ENCODE results near the gene PRR5L.

The PRR5L gene

GRCh38 chr11:36405585-36406367, 109.7 kb downstream of the PRR5L start:
- no peak for DNase-seq
- in situ Hi-C loops (cut with HindIII; ENCODE audit: low pct_ligation_motif_present, low pct_unique_long_range_greater_than_20kb, low sequenced_read_pairs) = no loop called here

- DNase-seq = no peak
- in situ Hi-C loops (cut with HindIII; ENCODE audit: low pct_ligation_motif_present, low pct_unique_long_range_greater_than_20kb, low sequenced_read_pairs) = no loop called here
Measured at GRCh38 chr11:36407356-36407755, 111.3 kb downstream of the PRR5L start.

- in situ Hi-C loops (cut with HindIII; ENCODE audit: low pct_ligation_motif_present, low pct_unique_long_range_greater_than_20kb, low sequenced_read_pairs) = no loop called here
Measured at GRCh38 chr11:36408498-36409136, 112.5 kb downstream of the PRR5L start.

GRCh38 chr11:36409152-36409816, 113.2 kb downstream of the PRR5L start:
- in situ Hi-C loops (cut with HindIII; ENCODE audit: low pct_ligation_motif_present, low pct_unique_long_range_greater_than_20kb, low sequenced_read_pairs) = no loop called here
- no peak for DNase-seq

More at GRCh38 chr11:36408498-36409136, 112.5 kb downstream of the PRR5L start:
- DNase-seq = no peak

GRCh38 chr11:36411202-36411640, 115.1 kb downstream of the PRR5L start:
- no peak for DNase-seq

GRCh38 chr11:36412781-36413383, 116.8 kb downstream of the PRR5L start:
- in situ Hi-C loops (cut with HindIII; ENCODE audit: low pct_ligation_motif_present, low pct_unique_long_range_greater_than_20kb, low sequenced_read_pairs) = no loop called here

More at GRCh38 chr11:36411202-36411640, 115.1 kb downstream of the PRR5L start:
- in situ Hi-C loops (cut with HindIII; ENCODE audit: low pct_ligation_motif_present, low pct_unique_long_range_greater_than_20kb, low sequenced_read_pairs) = no loop called here

GRCh38 chr11:36417154-36417553, 121.1 kb downstream of the PRR5L start:
- no peak for DNase-seq
- in situ Hi-C loops (cut with HindIII; ENCODE audit: low pct_ligation_motif_present, low pct_unique_long_range_greater_than_20kb, low sequenced_read_pairs) = no loop called here

More at GRCh38 chr11:36412781-36413383, 116.8 kb downstream of the PRR5L start:
- DNase-seq = no peak

- in situ Hi-C loops (cut with HindIII; ENCODE audit: low pct_ligation_motif_present, low pct_unique_long_range_greater_than_20kb, low sequenced_read_pairs) = no loop called here
- no peak for DNase-seq
Measured at GRCh38 chr11:36419791-36420424, 123.8 kb downstream of the PRR5L start.

GRCh38 chr11:36421546-36422155, 125.6 kb downstream of the PRR5L start:
- in situ Hi-C loops (cut with HindIII; ENCODE audit: low pct_ligation_motif_present, low pct_unique_long_range_greater_than_20kb, low sequenced_read_pairs) = no loop called here
- DNase-seq = no peak

- no peak for DNase-seq
- in situ Hi-C loops (cut with HindIII; ENCODE audit: low pct_ligation_motif_present, low pct_unique_long_range_greater_than_20kb, low sequenced_read_pairs) = no loop called here
Measured at GRCh38 chr11:36425561-36426081, 129.5 kb downstream of the PRR5L start.

GRCh38 chr11:36426226-36426848, 130.2 kb downstream of the PRR5L start:
- in situ Hi-C loops (cut with HindIII; ENCODE audit: low pct_ligation_motif_present, low pct_unique_long_range_greater_than_20kb, low sequenced_read_pairs) = no loop called here
- DNase-seq = no peak

GRCh38 chr11:36427079-36427478, 131.0 kb downstream of the PRR5L start:
- in situ Hi-C loops (cut with HindIII; ENCODE audit: low pct_ligation_motif_present, low pct_unique_long_range_greater_than_20kb, low sequenced_read_pairs) = no loop called here
- no peak for DNase-seq

- in situ Hi-C loops (cut with HindIII; ENCODE audit: low pct_ligation_motif_present, low pct_unique_long_range_greater_than_20kb, low sequenced_read_pairs) = no loop called here
- DNase-seq = no peak
Measured at GRCh38 chr11:36427876-36428275, 131.8 kb downstream of the PRR5L start.

- peak; percentile 84 for DNase-seq
- in situ Hi-C loops (cut with HindIII; ENCODE audit: low pct_ligation_motif_present, low pct_unique_long_range_greater_than_20kb, low sequenced_read_pairs) = no loop called here
Measured at GRCh38 chr11:36431429-36432092, 135.5 kb downstream of the PRR5L start.

GRCh38 chr11:36432093-36432469, 136.0 kb downstream of the PRR5L start:
- DNase-seq = no peak
- in situ Hi-C loops (cut with HindIII; ENCODE audit: low pct_ligation_motif_present, low pct_unique_long_range_greater_than_20kb, low sequenced_read_pairs) = no loop called here

- DNase-seq = no peak
- in situ Hi-C loops (cut with HindIII; ENCODE audit: low pct_ligation_motif_present, low pct_unique_long_range_greater_than_20kb, low sequenced_read_pairs) = no loop called here
Measured at GRCh38 chr11:36432738-36433137, 136.7 kb downstream of the PRR5L start.

- DNase-seq = no peak
- in situ Hi-C loops (cut with HindIII; ENCODE audit: low pct_ligation_motif_present, low pct_unique_long_range_greater_than_20kb, low sequenced_read_pairs) = no loop called here
Measured at GRCh38 chr11:36436064-36436463, 140.0 kb downstream of the PRR5L start.

Measured in ACHN (cell line).